GM21825 (cell line): ENCODE measurements around the gene SLC1A4.
"Not testable (repeated sequence)": the region's sequence is repeated elsewhere in the genome, so short reads cannot be mapped to it uniquely, and the experiment has no call there.

Source experiments
- ATAC-seq: cut with Tn5 transposase; IDR thresholded peaks from one replicate; pipeline ENCODE4 v1.9.1; 2021; ENCODE audit warnings: mild to moderate bottlenecking, moderate library complexity; ENCODE audit not compliant: unreplicated experiment

SLC1A4 gene

DNA sequence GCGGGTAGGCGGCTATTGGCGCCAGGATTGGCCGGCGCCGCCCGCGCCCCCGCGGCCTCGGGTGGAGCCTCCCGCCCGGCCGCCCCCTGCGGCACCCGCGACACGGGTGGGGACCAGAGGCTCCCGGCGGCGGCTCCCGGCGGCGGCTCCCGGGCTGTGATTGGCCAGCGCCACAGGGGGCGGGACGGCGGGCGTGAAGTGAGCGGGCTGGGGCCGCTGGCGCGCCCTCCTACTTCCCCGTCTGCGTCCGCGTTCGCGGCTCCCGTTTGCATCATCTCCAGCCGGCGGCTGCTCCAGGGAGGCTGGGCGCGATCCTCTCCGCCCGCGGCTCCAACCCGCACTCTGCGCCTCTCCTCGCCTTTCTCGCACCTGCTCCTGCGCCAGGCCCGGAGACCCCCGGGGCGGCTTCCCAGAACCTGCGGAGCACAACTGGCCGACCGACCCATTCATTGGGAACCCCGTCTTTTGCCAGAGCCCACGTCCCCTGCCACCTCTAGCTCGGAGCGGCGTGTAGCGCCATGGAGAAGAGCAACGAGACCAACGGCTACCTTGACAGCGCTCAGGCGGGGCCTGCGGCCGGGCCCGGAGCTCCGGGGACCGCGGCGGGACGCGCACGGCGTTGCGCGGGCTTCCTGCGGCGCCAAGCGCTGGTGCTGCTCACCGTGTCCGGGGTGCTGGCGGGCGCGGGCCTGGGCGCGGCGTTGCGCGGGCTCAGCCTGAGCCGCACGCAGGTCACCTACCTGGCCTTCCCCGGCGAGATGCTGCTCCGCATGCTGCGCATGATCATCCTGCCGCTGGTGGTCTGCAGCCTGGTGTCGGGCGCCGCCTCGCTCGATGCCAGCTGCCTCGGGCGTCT, at the start of gene SLC1A4:
Gene SLC1A4 (plus strand): TSS at position 274 of the 856 bp plus-strand sequence. CDS start 245 bp downstream, at position 519.
- ATAC-seq = peak; percentile 61

DNA sequence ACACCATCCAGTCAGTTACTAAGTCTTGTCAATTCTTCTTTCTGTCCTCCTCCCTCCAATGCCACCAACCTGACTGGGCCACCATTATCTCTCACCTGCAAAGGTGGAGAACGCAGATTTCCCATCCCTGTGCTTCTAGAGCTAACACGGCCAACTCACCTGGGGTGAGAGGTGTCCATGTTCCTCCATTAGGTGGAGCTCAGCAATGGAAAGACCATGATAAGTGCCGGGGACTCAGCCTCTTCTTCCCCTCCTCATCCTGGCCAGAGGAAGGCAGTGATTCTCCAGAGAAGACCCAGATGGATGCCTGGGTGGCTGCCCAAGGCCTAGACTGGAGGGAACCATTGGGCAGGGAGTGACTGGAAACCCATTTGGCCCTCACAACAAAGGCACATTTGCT, 48.1 kb upstream of the SLC1A4 start:
- no peak for ATAC-seq

DNA sequence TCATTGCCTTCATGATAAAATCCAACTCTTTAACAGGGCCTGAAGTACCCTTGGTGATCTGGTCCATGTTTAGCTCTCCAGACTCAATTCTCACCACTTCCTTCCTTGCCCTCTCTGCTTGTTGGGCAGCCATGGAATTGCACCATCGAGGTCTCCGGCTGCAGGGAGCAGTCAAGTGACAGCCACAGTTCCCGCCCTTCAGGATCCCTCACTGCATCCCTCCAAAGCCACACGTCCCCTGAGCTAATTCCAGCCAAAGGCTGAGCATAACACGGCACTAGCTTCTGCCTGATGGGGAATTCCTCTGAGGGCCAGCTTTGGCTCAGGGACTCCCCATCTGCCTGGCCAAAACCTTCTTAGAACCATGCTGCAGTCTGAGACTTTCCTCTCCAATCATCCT, 47.4 kb upstream of the SLC1A4 start:
- ATAC-seq = no peak

DNA sequence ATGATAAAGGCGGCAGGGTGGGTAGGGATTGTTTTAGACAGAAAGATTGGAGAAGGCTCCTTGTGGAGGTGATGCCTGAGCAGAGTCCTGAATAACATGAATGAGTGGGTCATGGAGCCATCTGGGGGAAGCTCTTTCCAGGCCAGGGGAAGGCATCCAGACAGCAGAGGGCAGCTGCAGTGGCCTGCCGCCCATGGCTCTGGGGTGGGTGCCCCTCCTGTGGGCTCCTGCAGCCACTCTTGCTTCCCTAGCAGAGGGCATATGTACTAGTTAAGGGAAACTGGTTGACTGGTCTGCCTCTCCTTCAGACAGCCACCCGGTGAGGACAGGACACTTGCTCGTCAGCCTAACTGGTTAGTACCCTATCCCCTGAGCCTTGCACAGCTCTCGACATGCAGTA, 46.5 kb upstream of the SLC1A4 start:
- ATAC-seq = no peak

- no peak for ATAC-seq
Observed at GRCh38 chr2:64943387-64944150, 45.6 kb upstream of the SLC1A4 start.

DNA sequence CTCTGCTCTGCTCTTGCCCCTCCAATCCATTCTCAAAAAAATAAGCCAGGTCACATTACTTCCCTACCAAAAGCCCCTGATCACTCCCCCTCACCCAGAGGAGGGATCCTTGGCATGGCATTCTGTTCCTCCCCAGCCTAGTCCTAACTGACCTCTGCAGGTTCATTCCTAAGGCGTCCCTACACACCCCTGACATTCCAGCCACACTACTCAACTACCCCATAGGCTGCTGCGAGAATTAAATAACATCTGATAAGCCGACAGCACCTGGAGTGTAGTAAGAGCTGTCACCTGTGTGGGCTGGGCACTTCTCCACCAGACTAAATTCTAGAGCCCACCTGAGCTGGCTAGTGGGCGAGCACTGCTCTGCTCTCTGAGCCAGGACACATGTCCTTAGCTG, 44.7 kb upstream of the SLC1A4 start:
- ATAC-seq = no peak

DNA sequence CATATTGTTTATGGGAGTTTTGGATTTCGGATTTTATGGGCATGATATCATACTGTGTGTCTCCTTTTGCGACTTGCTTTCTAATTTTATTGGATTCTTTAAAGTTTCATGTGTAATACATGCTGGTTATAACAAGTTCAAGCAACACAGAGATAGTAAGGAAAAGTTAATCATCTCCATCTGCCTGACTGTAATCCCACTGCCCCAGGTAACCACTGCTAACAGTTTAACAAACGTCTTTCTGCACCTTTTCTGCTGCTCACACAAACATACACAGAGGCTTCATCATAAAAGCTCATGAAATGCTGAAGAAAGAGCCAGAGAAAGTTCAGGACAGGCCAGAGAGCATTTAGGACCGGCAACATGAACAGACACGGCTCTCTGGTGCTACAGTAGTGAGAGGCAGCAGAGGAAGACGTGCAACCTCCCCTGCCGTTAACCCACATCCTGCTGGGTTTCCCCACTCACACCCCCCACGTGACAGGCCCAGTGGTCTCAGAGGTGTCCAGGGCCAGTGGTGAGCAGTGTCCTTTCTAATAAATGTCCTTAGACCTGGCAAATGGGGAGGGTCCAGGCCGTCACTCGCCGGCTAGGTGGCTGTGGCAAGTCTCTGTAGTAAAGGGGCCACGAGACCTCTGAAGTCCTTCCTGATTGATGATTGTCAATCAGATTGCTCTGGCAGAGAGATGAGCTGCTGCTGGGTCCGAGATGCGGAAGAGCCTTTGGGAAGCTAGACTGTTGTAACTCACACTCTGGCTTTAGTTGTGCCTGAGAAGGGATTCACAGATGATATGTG, 43.0 kb upstream of the SLC1A4 start:
- ATAC-seq = peak; percentile 91

DNA sequence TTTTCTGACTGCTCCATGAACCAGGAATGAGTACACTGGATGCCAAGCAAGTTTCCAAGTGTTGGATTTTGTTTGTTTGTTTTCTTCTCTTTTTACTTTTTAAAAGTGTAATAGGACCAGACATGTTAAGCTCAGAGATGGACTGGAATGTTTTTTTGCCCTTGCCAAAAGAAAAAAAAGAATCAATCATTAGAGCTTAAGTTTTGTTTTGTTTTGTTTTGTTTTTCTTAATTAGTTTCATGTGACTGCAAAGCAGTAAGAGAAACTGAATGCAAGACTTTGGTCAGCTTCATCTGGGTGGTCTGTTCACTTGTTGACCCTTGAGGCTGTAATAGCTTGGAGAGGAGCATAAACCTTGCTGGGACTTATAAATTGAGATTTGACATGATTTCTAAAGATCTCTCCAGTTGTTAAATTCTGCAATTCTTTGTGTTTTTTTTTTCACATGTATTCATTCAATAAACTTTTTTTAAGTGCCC, 42.4 kb upstream of the SLC1A4 start:
- no peak for ATAC-seq

DNA sequence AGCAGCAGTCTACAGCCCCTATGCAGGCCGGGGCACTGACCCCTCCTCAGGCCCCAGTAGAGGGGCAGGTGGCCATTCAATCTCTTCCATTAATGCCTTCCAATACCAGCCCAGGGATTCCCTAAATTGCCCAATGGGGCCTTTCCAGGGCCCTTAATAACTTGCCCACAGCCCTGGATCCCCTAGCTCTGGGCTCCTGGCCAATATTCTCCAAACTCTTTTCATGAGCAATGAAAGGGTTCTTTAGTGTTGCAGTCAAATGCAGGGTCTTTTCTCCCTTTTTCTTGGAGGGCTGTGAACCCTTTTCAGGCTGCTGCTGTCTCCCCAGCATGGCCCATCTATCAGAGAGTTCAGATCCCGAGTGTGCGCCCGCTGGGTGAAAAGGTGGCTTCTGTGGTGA, 41.3 kb upstream of the SLC1A4 start:
- no peak for ATAC-seq

GRCh38 chr2:64950226-64951160, 38.7 kb upstream of the SLC1A4 start:
- no peak for ATAC-seq

- ATAC-seq = no peak
Observed at GRCh38 chr2:64951306-64951953, 37.8 kb upstream of the SLC1A4 start.

GRCh38 chr2:64952096-64952495, 37.1 kb upstream of the SLC1A4 start:
- ATAC-seq = no peak

DNA sequence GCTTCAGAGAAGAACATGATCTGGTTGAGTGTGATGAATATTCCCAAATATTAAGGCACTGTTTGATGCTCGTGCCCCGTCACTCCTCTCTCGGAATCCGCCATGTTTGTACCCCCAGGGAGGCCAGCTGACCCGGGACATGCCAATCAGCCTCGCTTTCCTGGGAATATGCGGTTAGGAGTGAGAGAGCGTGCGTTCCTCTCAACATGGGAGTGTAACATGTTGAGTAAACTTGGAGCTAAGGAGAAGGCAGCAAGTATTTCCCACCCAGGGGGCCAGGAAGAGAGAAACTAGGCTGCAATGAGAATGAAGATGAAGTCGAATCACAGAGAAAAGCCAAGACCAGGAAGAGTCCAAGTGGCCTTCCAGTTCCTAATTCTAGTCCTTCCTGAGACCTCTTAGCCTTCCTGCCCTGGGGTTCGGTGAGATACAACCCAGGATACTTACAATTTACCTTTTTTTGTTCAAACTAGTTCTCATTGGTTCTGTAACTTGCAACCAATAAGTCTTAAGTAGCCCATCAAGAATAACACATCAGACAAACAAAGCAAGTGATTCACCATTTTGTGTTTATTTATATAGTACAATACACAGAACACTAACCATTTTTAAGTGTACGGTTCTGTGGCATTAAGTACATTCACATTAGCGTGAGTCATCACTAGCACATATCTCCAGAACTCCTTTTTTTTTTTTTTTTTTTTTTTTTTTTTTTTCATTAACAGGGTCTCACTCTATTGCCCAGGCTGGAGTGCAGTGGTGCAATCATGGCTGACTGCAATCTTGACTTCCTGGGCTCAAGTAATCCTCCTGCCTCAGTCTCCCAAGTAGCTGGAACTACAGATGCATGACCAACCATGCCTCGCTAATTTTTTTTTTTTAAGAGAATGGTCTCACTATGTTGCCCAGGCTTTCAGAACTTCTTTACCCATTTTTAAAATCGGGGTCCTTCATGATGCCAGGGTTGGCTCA, 36.4 kb upstream of the SLC1A4 start:
- no peak for ATAC-seq

DNA sequence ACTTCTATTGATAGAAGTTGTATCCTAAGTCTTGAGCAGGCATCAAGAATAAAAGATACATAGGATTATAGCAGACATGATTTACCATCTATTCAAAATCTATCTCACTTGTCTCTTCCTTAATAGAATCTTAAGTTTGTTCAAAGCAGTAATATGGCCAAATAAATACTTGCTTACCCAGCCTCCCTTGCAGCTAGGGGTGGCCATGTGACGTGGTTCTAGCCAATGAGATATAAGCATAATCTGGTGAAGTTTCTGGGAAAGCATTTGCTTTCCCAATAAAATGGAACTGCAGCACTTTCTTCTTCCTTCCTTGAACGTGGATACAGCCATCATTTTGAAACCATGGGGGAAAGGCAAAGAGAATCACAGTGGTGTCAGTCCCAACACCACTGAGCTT, 33.7 kb upstream of the SLC1A4 start:
- no peak for ATAC-seq

- no peak for ATAC-seq
Observed at GRCh38 chr2:64957109-64957903, 31.9 kb upstream of the SLC1A4 start.

DNA sequence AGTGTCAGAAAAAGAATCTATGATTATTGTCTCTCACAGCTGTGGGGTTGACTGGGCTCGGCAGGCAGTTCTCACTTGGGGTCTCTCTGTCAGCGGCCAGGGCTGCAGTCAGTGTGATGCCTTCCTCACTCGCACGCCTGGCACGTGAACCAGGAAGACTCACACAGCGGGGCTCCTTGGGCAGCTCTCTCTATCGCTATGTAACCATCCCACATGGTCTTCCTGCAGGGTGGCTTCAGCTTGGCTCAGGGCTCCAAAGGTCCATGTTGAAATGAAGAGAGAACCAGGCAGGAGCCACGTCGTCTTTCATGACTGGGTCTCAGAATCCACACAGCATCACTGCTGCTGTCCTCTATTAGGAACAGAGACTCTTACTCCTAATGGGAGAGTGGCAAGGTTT, 30.6 kb upstream of the SLC1A4 start:
- ATAC-seq = no peak

DNA sequence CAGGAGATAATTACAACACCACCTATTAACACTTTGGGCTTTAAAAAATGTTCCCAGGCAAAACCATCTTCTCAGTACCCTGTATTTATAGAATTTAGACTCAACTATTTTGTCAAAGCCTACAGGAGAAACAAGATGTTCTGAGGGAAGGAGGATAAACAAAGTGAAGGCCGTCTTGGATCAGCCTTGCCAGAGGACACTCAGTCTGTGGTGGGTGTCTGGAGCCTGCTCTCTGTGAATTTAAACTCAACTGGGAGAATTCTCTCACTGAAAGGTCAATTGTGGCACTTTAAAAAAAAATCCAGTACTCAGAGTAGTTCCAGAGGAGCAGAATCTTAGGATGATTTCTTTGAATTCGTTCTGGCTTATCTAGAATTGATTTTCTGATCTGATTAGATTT, 28.4 kb upstream of the SLC1A4 start:
- ATAC-seq = no peak

DNA sequence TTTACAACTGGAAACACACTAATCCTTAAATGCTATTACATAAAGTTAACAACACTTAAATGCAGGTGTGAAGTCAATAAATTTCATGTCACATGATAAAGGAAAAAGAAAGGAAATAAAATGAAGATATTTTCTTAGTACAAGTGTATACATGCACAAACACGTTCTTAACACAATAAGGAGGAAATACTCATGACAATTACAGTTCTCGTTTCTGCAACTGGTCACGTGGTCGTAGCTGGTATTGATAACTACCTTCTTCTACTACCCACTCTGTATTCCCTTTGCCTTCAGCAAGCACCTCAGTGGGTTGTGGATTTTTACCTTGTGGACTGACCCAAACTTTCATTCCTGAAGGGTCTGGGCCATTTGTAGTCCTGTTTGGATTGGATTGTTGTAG, 26.1 kb upstream of the SLC1A4 start:
- not testable (repeated sequence) for ATAC-seq
